ENCODE measurements around the gene TMEM53.

The TMEM53 gene

GRCh38 chr1:44628962-44629756 lies 45.1 kb downstream of the TMEM53 start:
- peak; percentile 99 for DNase-seq (ENCODE audit: low read depth)

DNA sequence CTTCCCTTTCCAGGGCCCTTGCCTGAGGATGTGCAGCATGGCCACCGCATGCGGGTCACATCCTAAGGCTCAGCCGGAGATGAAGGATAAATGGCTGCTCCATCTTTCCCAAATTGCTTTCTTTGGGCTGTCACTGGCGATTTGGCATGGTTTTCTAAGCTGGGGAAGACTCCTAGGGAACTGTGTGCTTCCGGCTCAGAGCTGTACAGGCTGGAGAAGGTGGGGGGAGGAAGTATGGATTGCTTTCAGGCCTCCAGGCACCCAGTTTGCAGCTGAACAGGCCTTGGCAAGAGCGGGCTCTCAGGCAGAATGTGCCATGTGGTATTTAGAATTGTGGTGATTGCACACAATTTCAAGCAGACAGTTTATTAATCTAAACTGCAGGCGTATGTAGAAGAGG lies 48.9 kb downstream of the TMEM53 start:
- DNase-seq (ENCODE audit: low read depth): no peak

- no peak for DNase-seq (ENCODE audit: low read depth)
Observed at GRCh38 chr1:44624268-44624901, 49.9 kb downstream of the TMEM53 start.

DNA sequence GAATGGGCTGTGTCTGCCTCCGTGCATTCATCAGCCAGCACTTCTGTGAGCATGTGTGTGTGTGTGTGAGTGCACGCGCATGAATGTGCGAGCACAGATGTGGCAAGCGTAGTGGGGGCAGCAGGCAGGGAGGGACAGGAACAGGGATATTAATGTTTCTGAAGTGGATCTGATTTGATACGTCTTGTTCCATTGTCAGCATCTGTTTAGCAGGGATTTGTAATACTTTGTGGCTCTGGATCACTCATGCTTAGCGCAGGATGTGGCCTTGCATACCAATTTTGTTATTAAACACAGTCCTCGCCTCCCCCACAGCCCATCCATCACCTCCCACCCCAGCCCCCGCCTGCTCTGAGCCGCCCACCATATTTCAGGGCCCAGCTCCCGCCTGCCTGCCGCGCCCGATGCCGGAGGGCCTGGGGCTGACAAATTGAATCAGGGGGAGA lies 52.4 kb downstream of the TMEM53 start:
- DNase-seq (ENCODE audit: low read depth): peak; percentile 65

DNA sequence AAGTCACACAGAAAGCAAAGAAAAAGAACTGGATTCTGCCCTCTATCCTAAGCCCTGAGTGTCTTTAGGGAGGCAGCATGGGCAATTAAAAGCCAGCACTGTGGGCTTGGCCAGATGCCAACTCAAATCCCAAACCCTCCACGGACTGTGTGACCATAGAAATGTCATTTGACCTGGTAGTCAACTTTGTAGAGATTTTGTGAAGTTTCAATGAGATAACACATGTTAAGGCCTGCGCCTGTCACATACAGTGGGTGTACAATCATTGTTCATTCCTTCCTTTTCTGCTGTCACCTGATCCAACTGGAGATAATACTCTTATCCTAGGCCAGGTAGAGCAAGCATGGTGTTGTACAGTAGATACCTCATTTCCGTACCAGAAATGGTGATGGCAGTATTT lies 54.2 kb downstream of the TMEM53 start:
- peak; percentile 42 for DNase-seq (ENCODE audit: low read depth)

- peak; percentile 98 for DNase-seq (ENCODE audit: low read depth)
Observed at GRCh38 chr1:44619261-44619900, 54.9 kb downstream of the TMEM53 start.

- no peak for DNase-seq (ENCODE audit: low read depth)
Observed at GRCh38 chr1:44617703-44618029, 56.6 kb downstream of the TMEM53 start.

- DNase-seq (ENCODE audit: low read depth): peak; percentile 85
Observed at GRCh38 chr1:44616991-44617702, 57.1 kb downstream of the TMEM53 start.

DNA sequence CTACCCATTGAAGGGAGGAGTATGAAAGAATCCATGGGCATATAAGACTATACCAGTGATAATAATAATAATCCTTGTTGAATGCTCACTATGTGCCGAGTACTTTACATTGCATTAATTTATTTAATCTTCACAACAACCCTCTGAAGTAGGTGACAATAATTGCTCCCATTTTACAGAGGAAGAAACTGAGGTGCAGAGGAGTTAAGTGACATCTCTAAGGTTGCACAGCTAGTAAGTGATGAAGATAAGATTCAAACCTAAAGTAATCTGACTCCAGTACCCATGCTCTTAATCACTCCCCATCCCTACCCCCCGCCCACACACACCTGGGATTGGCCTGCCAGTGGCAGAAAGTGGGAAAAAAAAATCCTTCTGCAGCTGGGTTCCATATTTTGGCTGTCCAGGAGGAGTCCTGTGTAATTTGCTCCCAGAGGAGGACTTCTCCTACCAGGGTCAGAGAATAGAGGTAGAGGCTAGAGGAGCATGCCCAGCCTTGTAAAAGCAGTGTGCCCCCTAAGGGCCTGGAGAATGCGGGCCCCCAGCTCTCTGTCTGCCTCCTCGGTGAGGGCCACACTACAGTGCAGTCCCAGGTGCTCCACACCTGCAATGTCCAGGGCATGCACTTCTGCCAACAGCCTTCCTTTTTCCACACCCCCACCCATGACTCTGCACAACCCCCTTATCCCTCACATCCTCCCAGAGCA lies 57.8 kb downstream of the TMEM53 start:
- DNase-seq (ENCODE audit: low read depth): no peak

- no peak for DNase-seq (ENCODE audit: low read depth)
Observed at GRCh38 chr1:44613941-44614340, 60.3 kb downstream of the TMEM53 start.

DNA sequence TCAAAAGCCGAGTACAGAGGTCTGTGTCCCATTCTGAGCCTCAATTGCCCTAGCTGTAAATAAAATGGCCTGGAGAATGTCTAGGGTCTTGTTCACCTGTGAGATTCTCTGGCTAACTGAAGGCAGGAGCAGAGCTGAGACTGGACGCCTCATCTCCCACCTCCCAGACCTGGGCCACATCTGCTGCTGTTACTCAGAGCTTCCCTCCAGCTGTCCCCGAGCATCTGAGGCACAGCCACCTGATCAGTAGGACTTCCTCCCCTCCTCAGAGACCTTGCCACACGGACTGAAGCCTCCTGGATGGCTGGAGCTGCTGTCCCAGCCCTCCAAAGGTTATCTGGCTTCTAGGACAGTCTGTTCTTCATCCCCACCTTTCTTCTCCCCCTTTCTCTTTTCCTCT lies 62.4 kb downstream of the TMEM53 start:
- no peak for DNase-seq (ENCODE audit: low read depth)

- DNase-seq (ENCODE audit: low read depth): no peak
Observed at GRCh38 chr1:44611419-44611818, 62.9 kb downstream of the TMEM53 start.

DNA sequence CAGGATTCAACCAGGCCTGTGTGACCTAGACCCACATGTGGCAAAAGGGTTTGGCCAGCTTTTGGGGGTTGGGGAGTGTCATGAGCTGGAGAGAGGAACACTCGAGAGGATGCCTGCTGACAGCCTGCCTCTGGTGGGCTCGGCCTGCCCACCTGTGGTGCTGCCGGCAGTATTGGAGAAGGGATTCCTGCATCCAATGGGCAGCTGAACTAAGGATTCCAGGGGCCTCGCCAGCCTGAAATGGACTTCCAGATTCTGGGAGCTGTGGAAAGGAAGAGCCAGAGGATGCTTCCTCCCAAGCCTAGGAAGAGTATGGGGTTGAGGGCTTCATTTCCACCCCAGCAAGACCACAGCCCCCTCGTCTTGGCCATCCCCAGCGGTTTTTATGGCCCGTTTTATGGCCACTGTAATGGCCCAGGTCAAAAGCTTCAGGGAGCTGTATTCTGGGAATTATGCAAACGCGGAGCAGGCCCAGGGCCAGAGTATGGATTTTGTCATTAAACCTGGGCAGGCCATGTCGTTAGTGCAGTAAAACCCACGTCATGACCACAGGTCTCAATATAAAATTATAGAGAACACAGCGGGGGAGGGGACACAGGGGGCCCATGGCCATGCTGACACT lies 63.6 kb downstream of the TMEM53 start:
- no peak for DNase-seq (ENCODE audit: low read depth)

- no peak for DNase-seq (ENCODE audit: low read depth)
Observed at GRCh38 chr1:44609768-44610526, 64.3 kb downstream of the TMEM53 start.

DNA sequence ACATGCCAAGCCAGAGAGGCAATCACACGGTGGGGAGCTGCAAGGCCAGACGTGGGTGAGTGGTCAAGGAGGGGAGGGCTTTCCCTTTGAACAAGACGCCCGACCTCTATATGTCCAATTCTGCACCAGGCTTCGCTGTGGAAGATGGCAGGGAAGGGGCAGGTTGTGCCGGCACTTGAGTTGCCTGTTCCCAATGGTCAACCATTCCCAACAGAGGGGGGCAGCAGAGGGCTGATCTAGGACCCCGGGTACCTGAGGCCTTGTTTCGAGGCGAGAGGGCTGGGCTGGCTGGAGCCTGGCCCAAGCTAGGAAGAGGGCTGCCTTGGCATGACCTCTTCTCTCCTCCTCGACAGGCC lies 64.9 kb downstream of the TMEM53 start:
- peak; percentile 72 for DNase-seq (ENCODE audit: low read depth)

GRCh38 chr1:44608141-44608540 lies 66.1 kb downstream of the TMEM53 start:
- no peak for DNase-seq (ENCODE audit: low read depth)

- no peak for DNase-seq (ENCODE audit: low read depth)
Observed at GRCh38 chr1:44606701-44607281, 67.5 kb downstream of the TMEM53 start.

GRCh38 chr1:44605914-44606615 lies 68.2 kb downstream of the TMEM53 start:
- DNase-seq (ENCODE audit: low read depth): no peak

DNA sequence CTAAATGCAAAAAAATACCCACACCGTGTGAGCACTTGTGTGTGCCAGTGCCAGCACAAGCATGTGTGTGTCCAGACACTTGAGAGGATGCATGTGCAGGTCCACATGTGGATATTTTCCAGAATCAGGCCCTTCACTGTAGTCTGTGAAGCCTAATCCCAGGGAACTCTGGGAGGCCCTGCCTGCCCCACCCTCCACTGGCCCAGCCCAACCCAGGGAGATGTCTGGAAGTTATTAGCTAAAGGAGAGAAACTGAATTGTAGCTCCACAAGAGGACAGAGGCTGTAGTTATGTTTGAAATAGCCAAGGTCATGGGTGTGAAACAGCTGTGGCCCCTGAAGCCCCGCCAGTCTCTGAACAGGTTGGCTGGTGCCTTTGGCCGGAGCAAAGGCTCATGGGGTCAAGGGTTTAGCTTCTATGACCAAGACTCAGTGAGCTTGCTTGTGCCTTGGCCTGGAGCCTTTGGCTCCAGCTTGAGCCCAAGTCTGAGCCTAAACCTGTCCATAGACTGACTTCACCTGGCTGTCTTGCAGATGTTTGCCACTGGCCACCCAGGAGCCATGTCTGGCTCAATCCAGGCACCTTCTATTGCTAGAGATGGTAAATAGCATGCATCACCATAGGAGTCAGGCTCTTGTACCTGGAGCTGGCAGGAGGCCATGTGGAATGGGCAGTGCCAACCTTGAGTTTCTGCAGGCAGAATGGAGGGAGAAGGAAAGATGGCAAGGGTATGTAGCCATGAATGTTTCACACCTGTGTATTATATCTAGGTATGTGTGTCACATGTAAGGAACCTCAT lies 69.9 kb downstream of the TMEM53 start:
- no peak for DNase-seq (ENCODE audit: low read depth)

Measured in EH (cell line).